HG03066 (cell line): ENCODE results near the gene ABCG1.
"Not testable (repeated sequence)": the region's sequence is repeated elsewhere in the genome, so short reads cannot be mapped to it uniquely, and the experiment has no call there.

Experiments
- ATAC-seq: cut with Tn5 transposase; IDR thresholded peaks from one replicate; pipeline ENCODE4 v1.9.1; 2021; ENCODE audit warnings: low read depth; ENCODE audit not compliant: unreplicated experiment

The ABCG1 gene

DNA sequence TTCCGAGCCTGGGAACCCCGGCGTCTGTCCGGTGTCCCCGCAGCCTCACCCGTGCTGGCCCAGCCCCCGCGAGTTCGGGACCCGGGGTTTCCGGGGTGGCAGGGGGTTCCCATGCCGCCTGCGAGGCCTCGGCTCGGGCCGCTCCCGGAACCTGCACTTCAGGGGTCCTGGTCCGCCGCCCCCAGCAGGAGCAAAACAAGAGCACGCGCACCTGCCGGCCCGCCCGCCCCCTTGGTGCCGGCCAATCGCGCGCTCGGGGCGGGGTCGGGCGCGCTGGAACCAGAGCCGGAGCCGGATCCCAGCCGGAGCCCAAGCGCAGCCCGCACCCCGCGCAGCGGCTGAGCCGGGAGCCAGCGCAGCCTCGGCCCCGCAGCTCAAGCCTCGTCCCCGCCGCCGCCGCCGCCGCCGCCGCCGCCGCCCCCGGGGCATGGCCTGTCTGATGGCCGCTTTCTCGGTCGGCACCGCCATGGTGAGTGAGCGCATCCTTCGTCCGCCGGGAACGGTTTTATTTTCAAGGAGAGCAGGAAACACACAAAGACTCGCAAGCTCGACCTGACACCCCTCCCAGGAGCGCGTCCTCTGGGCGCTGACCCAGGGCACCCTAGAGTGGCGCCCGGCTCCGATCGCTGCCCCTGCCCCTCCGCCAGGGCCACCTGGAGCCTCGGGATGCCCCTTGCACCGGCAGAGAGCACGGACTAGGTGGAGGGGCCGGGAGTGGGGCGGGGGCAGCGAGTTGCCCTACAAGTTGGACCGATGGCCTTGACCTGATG is at the start of gene ABCG1:
TSS of gene ABCG1 (plus strand) at position 305 of the 770 bp plus-strand sequence. CDS start at position 428, 123 bp downstream.
- ATAC-seq, result no peak

GRCh38 chr21:42169758-42170157 is 49.2 kb upstream of the ABCG1 start:
- ATAC-seq, result no peak

DNA sequence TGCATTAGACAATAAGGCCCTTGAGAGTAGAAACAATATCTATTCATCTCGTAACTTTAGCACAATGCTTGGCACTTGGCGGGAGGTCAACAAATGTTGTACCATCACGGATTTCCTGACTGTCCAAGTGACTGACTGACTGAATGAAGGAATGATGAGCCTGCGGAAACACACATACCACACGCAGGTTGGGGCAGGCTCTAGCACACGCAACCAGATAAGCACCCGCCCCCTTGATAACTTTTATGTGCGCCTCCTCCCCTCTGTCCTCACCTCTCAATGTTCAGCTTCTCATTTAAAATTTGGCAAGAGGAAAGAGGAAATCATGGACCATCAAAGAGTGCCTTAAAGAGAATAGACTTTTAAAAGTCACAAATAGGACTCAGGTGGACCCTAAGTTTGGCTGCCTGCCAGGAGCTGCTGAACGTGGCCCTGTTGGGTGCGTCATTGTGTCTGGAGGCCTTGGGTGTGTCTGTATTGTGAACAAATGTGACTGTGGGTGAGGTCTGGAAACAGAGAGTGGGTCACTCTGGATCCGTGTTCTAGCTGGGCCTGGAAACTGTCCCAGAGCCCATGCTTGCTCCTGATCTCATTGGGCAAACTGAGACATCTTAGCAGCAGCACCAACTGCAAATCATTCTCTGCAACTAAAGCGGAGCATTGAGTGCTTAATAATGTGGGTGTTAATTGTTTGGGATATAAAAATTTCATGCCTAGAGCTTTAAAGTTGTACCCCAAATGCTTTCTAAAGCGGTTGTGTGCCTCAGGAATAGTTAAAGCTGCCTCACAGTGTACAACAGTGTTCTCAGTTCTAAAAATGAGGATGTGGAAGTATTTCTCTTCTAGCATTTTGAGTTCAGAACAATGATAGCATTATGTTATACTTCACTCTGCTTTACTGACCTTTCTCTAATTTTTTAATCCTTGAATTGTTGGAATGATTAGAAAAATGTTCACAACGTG is 47.6 kb upstream of the ABCG1 start:
- ATAC-seq, result no peak

DNA sequence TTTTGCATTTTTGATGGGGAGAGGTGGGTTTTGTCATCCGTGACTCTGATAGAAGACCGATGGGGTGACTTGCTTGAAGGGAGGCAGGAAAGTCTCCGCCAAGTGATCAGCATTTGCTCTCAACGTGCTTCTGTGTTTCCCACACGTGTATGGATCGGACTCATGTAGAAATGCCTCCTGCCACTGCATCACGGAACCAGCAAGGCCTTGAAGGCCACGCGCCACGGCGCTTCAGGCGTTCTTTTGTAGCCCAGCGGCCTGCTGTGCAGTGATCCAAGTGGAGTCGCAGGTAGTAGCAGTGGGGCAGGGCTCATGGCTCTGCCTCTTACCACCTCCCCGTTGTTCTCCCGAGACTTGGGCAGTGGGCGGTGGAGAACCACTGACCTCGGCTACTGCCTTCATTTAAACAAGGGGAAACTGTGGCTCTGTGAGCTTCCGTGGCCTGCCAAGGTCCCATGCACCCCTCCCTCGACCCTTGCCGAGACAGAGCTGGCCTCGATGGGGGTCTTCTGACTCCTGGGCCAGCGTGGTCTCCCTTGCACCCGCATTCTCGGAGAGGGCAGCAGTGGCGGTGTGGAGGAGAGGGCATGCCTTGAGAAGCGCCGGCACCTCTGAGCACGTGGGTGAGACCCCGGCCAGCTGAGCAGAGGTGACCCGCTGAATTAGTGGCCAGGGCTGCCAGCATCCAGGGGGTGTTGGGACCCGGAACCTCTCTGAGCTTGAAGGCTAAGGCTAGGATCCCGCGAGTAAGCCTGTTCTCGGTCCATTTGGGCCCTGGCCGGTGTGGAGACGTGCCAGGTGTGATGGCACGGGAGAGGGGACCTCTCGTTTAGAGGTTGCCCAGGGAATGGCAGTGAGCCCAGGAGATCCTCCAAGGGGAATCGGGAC is 46.1 kb upstream of the ABCG1 start:
- no peak for ATAC-seq

DNA sequence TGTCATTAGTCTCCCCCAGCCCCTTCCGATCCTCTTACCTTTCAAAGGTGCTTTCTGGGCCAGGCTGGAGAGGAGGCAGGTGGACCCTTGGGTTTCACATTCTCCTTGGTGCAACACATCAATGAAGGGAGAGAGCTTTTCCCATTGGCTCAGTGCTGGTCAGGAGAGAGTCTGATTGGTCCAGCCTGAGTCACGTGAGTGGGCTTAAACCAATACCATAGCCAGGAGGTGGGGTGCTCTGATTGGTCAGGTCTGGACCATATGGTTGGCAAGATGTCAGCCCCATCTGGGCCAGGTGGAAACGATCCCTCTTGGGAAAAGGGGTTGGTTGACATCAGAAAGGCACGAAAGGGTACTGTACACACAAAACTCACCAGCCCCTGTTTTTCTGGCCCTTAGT is 44.8 kb upstream of the ABCG1 start:
- no peak for ATAC-seq

DNA sequence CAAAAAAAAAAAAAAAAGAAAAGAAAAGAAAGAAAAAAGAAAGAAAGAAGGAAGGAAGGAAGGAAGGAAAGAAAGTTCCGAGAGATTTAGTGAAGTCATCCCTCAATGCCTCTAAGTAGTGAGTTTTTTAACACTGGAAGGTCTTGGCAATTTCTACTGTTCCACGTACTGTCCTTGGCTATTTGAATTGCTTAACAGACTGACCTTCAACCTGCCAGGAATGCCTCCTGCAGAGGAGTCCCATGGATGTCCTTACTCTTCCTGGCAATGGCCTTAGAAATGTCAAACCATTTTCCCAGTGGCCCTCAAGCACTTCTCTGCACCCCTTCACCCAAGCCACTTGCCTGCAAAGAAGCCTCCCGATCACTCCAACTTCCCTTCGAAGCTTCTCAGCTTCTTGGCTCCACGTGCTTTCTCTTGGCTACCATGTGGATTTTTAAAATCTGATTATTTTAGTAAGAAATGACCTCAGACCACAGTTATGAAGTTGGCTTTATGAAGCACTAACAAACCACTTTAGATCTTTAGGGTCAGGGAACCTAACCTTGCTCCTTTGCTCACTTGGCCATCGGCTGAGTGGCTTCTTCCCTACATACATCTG is 43.7 kb upstream of the ABCG1 start:
- ATAC-seq, result no peak

- no peak for ATAC-seq
Measured at GRCh38 chr21:42176859-42177258, 42.1 kb upstream of the ABCG1 start.

GRCh38 chr21:42179316-42179715 is 39.6 kb upstream of the ABCG1 start:
- no peak for ATAC-seq

DNA sequence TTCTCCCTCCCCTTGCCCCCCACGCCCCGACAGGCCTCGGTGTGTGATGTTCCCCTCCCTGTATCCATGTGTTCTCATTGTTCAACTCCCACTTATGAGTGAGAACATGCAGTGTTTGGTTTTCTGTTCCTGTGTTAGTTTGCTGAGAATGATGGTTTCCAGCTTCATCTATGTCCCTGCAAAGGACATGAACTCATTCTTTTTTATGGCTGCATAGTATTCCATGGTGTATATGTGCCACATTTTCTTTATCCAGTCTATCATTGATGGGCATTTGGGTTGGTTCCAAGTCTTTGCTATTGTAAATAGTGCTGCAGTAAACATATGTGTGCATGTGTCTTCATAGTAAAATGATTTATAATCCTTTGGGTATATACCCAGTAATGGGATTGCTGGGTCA is 38.9 kb upstream of the ABCG1 start:
- ATAC-seq, result not testable (repeated sequence)

DNA sequence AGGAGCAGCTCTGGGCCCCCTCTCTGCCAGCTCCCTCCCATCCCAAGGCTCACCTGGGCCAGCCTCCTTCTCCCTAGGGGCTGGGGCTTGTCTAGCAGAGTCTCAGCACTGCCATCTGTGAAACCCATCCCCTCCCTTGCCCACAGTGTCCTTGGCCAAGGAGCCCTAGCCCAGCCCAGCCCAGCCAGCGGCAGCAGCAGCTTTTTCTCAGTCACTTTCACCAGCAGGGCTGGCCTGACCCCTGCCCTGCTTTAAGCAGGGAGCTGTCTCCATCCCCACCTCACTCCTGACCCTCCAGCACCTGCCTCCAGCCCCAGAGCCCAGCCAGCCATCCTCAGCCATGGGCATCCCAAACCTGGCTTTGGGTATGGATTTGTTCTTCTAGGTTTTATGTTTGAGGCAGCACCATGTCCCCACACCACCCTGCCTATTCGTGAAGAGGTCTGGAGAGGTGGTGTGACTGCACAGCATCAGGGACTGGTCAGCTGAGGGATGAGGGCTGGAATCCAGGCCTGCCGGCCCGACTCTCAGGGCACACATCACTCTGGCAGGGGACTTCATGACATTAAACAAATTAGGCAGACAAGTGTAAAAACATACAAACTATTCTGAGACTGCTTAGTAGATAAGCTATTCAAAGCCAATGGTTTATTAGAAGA is 36.1 kb upstream of the ABCG1 start:
- no peak for ATAC-seq

DNA sequence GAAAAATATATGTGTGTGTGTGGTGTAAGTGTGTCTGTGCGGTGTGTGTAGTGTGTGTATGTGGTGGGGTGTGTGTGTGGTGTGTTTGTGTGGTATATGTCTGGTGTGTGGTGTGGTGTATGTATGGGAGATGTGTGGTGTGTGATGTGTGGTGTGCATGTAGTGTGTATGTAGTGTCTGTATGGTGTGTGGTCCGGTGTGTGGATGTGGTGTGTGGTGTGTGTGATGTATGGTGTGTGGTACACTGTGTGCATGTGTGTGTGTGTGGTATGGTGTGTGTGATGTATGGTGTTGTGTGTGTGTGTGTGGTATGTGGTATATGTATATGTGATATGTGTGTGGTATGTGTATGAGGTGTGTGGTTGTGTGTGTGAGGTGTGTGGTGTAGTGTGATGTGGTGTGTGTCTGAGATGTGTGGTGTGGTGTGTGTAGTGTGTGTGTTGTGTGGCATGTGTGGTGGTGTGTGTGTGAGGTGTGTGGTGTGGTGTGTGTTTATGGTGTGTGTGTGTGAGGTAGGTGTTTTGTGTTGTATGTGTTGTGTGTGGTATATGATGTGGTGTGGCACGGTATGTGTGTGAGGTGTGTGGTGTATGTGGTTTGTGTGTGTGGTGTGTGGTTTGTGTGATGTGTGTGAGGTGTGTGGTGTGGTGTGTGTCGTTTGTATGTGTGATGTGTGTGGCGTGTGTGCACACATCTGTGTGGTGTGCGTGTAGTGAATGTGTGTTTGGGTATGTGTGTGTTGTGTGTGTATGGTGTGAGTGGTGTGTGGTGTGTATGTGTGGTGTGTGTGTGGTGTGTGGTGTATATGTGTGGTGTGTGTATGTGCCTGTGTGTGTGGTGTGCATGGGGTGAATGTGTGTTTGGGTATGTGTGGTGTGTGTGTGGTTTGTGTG is 35.3 kb upstream of the ABCG1 start:
- no peak for ATAC-seq

- ATAC-seq, result no peak
Measured at GRCh38 chr21:42186591-42186990, 32.3 kb upstream of the ABCG1 start.

DNA sequence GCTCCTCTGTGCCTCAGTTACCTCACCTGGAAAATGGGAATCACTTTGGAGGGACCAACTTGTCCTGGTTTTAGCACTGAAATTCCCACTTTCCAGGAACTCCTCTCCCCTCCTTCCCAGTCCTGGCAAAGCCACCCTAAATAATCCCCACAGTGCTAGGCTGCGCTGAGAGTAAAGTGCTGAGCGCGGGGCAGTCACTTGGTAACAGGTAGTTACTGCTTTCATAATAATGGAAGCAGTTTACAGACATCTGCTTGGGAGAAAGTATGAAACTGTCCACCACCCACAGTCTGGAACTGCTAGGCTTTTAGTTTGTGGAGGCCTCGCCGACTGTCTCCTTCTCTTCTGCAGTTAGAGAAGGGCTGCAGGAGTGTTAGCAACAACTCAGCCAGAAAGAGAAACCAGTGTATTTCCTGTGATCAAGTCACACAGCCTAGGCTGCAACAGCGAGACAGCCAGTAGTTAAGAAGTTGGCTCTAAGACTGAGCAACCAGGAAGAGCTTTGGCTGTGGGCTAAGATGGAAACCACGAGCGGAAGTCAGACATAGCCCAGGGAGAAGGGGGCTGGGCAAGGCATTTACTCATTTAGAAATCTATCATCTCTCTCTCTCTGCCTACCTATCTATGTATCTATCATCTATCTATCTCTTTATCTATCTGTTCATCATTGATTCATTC is 30.8 kb upstream of the ABCG1 start:
- ATAC-seq, result peak; percentile 91

DNA sequence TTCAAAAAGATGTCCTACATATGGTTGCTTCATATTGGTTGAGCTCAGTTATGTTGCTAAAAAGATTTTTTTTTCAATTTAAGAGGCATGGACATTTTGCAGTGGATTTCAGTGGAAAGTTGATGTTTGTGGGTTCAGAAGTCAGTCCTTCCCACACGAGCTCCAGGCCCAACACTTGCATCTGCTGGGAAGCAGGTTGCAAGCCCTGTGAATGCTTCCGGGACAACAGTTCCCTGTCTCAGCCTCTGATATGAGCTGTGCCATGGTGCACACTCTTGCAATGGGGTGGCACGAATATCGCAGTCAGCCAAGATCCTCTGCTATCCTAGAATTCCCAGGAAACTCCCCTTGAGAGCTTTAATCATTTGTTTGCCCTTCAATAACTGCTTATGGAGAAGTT is 30.3 kb upstream of the ABCG1 start:
- no peak for ATAC-seq

GRCh38 chr21:42189431-42189830 is 29.5 kb upstream of the ABCG1 start:
- ATAC-seq, result no peak

DNA sequence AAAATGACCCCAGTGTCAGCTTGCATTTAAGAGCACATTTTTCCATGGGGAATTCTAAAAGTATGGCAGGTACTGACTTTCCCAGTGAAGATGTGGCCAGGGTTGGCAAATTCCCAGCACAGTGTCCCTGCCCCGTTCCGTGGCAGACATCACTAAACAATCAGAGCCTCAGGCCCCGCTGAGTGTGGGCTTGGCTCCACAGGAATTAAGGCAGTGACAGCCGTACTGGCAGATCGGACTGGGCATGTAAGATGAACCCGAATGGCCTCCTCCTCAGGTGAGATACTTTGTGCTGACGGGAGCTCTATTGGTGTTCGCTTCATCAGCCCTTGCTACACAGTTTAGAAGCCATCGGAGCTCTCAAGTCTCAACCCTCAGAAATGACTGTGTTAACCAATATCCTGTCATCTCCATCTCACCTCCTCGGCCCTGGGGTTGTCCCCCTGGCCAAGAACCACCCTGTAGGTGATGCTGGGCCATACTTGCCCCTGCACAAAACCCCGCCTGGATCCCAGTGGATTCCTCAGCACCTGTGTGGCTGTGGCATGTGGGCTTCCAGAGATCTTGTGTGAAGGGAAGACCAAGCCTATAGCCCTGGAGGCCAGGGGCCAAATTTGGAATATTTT is 29.0 kb upstream of the ABCG1 start:
- ATAC-seq, result no peak

GRCh38 chr21:42190486-42190863 is 28.5 kb upstream of the ABCG1 start:
- ATAC-seq, result no peak

GRCh38 chr21:42191064-42191463 is 27.9 kb upstream of the ABCG1 start:
- ATAC-seq, result no peak
